IPS-18a (cell line): ENCODE data around the gene CTCF.

Source experiments
- H3K27ac ChIP-seq: one replicate; pipeline ENCODE4 v1.5.1; 2013; ENCODE audit warnings: low read length
- H3K27me3 ChIP-seq: one replicate; pipeline ENCODE4 v1.6.1; 2013; ENCODE audit warnings: mild to moderate bottlenecking, low read length; ENCODE audit not compliant: control insufficient read depth, insufficient read depth
- H3K36me3 ChIP-seq: one replicate; pipeline ENCODE4 v1.6.1; 2013; ENCODE audit warnings: low read depth, low read length; ENCODE audit not compliant: control insufficient read depth
- H3K4me1 ChIP-seq: one replicate; pipeline ENCODE4 v1.6.1; 2013; ENCODE audit warnings: low read depth, low read length; ENCODE audit not compliant: control insufficient read depth
- H3K4me3 ChIP-seq: one replicate; pipeline ENCODE4 v1.5.1; 2013; ENCODE audit warnings: low read length
- H3K9ac ChIP-seq: one replicate; pipeline ENCODE4 v1.6.1; 2013; ENCODE audit warnings: mild to moderate bottlenecking, low read length, moderate library complexity
- H3K9me3 ChIP-seq: one replicate; pipeline ENCODE4 v1.6.1; 2013; ENCODE audit warnings: low read depth, low read length; ENCODE audit not compliant: control insufficient read depth

The CTCF gene

GRCh38 chr16:67537636-67538591, 24.4 kb upstream of the CTCF start:
- Histone ChIP-seq H3K36me3 (no peaks in the 10 kb centered on the region), H3K4me1 (peaks cover 9% of the 10 kb centered on the region), H3K27me3 (peaks cover 88% of the 10 kb centered on the region), H3K9me3 (no peaks in the 10 kb centered on the region), H3K27ac (no peak overlapping the region), H3K4me3 (peak overlapping the region; percentile 54), H3K9ac (no peak overlapping the region)

GRCh38 chr16:67538666-67539101, 23.6 kb upstream of the CTCF start:
- H3K9me3 ChIP-seq = no peaks in the 10 kb centered on the region
- no peaks in the 10 kb centered on the region for H3K36me3 ChIP-seq
- no peak overlapping the region for H3K9ac ChIP-seq
- H3K27me3 ChIP-seq = peaks cover 80% of the 10 kb centered on the region
- peak overlapping the region; percentile 54 for H3K4me3 ChIP-seq
- peaks cover 9% of the 10 kb centered on the region for H3K4me1 ChIP-seq
- no peak overlapping the region for H3K27ac ChIP-seq

GRCh38 chr16:67539271-67539670, 23.1 kb upstream of the CTCF start:
- H3K27ac ChIP-seq = no peak overlapping the region
- H3K9me3 ChIP-seq = no peaks in the 10 kb centered on the region
- H3K9ac ChIP-seq = no peak overlapping the region
- H3K4me1 ChIP-seq = peaks cover 9% of the 10 kb centered on the region
- no peak overlapping the region for H3K4me3 ChIP-seq
- no peaks in the 10 kb centered on the region for H3K36me3 ChIP-seq
- peaks cover 74% of the 10 kb centered on the region for H3K27me3 ChIP-seq

- Histone ChIP-seq H3K4me3 (no peak overlapping the region), H3K9ac (no peak overlapping the region), H3K27ac (no peak overlapping the region), H3K9me3 (no peaks in the 10 kb centered on the region), H3K4me1 (peaks cover 9% of the 10 kb centered on the region), H3K27me3 (peaks cover 67% of the 10 kb centered on the region), H3K36me3 (no peaks in the 10 kb centered on the region)
Measured at GRCh38 chr16:67539691-67540635, 22.4 kb upstream of the CTCF start.

- Histone ChIP-seq H3K4me1 (peaks cover 9% of the 10 kb centered on the region), H3K9me3 (no peaks in the 10 kb centered on the region), H3K27ac (no peak overlapping the region), H3K9ac (no peak overlapping the region), H3K36me3 (no peaks in the 10 kb centered on the region), H3K4me3 (no peak overlapping the region), H3K27me3 (peaks cover 59% of the 10 kb centered on the region)
Measured at GRCh38 chr16:67540756-67541155, 21.6 kb upstream of the CTCF start.

GRCh38 chr16:67541391-67542263, 20.7 kb upstream of the CTCF start:
- Histone ChIP-seq H3K4me1 (peaks cover 9% of the 10 kb centered on the region), H3K9me3 (no peaks in the 10 kb centered on the region), H3K9ac (no peak overlapping the region), H3K4me3 (no peak overlapping the region), H3K36me3 (no peaks in the 10 kb centered on the region), H3K27me3 (peaks cover 50% of the 10 kb centered on the region), H3K27ac (no peak overlapping the region)

GRCh38 chr16:67542464-67542863, 19.9 kb upstream of the CTCF start:
- Histone ChIP-seq H3K4me3 (no peak overlapping the region), H3K4me1 (peaks cover 4% of the 10 kb centered on the region), H3K9ac (no peak overlapping the region), H3K27ac (no peak overlapping the region), H3K9me3 (no peaks in the 10 kb centered on the region), H3K36me3 (no peaks in the 10 kb centered on the region), H3K27me3 (peaks cover 42% of the 10 kb centered on the region)

- Histone ChIP-seq H3K9ac (no peak overlapping the region), H3K4me3 (no peak overlapping the region), H3K36me3 (no peaks in the 10 kb centered on the region), H3K9me3 (no peaks in the 10 kb centered on the region), H3K27me3 (peaks cover 36% of the 10 kb centered on the region), H3K27ac (no peak overlapping the region), H3K4me1 (peaks cover 4% of the 10 kb centered on the region)
Measured at GRCh38 chr16:67543036-67543435, 19.3 kb upstream of the CTCF start.

- H3K27me3 ChIP-seq = peaks cover 31% of the 10 kb centered on the region
Measured at GRCh38 chr16:67543582-67543981, 18.7 kb upstream of the CTCF start.

GRCh38 chr16:67544329-67544841, 17.9 kb upstream of the CTCF start:
- Histone ChIP-seq H3K9ac (no peak overlapping the region), H3K36me3 (peaks cover 4% of the 10 kb centered on the region), H3K4me3 (no peak overlapping the region), H3K9me3 (no peaks in the 10 kb centered on the region), H3K4me1 (no peaks in the 10 kb centered on the region), H3K27ac (no peak overlapping the region), H3K27me3 (peaks cover 23% of the 10 kb centered on the region)

More at GRCh38 chr16:67543582-67543981, 18.7 kb upstream of the CTCF start:
- no peak overlapping the region for H3K4me3 ChIP-seq
- no peak overlapping the region for H3K9ac ChIP-seq
- H3K36me3 ChIP-seq = no peaks in the 10 kb centered on the region
- H3K27ac ChIP-seq = no peak overlapping the region
- H3K4me1 ChIP-seq = peaks cover 3% of the 10 kb centered on the region
- H3K9me3 ChIP-seq = no peaks in the 10 kb centered on the region
